Thoracic aorta endothelial cell (primary cell): ENCODE results near the gene PPTC7. TPM values are rescaled to one million over a fixed set of nuclear protein-coding genes. Genes with fewer than 3 reads are reported as not detected.

Experiments used
- small RNA-seq: library from RNA; depleted of rRNA; stranded (forward); fragments of <200 nt; gene quantifications from one replicate; pipeline ENCODE3, GENCODE V24; 2012
- total RNA-seq: library from RNA; depleted of rRNA; stranded (reverse); fragments of >200 nt; gene quantifications from 2 replicates; pipeline ENCODE4 v1.2.3, GENCODE V29; 2012

PPTC7 gene, protein sequence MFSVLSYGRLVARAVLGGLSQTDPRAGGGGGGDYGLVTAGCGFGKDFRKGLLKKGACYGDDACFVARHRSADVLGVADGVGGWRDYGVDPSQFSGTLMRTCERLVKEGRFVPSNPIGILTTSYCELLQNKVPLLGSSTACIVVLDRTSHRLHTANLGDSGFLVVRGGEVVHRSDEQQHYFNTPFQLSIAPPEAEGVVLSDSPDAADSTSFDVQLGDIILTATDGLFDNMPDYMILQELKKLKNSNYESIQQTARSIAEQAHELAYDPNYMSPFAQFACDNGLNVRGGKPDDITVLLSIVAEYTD
- total RNA-seq, result 22.6 and 27.0 TPM in 2 replicates

DNA sequence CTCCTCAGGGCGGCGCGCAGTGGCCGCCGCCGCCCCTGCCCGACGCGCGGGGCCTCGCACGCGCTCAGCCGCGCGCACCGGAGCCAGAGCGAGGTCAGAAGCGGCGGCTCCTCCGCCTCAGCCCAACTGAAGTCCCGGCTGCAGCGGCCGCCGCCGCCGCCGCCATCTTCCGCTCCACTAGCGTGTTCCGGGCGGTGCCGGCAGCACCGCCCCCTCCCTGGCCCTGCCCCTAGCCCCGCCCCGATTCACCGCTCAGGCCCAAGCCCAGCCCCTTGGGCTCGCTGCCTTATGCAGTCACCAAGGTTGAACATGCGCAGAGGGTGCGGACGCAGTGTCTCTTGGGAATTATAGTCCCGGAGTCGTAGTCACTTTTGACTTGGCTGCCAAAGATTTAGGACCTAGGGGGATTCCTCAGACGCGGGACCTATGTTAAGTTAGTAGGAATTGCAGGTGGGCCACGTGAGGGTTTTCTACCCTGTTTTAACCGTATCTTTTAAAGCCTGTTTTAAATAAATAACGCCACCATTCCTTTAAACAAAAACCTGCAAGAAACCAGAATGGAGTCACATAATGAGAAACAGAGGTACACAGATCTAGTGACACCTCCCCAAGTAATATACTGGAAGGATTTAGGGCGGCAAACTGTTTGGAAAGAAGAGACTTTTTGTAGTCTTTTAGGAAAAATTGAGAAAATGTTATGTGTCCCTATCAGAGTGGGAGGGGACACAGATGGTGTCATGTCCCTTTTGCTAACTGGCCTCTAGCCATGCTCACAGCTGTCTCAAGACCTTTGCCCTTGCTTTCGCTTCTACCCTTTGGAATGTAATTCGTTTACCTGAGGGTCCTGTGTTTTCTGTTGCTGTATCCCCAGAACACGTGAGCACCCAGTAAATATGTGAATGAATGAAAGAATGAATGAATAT is at the start of gene PPTC7:
PPTC7 (minus strand) TSS at position 182 of the 923 bp plus-strand sequence. CDS start 287 bp downstream, outside the sequence.

DNA sequence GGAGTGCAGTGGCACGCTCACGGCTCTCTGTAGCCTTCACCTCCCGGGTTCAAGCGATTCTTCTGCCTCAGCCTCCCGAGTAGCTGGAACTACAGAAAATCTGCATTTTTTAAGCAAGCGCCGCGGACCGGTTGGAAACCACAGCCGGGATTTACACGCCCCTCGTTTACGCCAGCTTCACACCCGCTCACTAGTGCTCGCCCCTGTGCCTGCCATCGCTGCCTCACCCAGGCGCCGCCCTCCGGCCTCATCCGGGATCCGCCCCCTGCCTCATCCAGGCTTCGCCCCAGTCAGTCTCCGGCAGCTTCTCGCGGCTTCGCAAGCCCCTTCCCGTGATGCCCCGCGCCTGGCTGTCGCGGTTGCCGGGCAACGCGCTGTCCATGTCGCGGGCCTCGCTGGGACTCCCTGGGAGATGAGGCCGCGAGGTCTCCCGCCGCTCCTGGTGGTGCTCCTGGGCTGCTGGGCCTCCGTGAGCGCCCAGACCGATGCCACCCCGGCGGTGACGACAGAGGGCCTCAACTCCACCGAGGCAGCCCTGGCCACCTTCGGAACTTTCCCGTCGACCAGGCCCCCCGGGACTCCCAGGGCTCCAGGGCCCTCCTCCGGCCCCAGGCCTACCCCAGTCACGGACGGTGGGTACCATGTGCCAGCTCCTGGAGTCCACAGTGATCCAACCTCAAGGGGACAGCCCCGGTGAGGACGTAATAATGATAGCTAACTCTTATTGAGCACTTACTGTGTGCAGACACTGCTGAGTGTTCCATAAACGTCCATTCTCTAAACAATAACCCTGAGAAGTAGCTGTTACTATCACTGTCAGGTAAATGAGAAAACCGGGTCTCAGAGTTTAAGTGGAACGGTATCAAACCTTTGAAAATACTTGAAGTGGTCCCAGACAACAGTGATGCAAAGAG is 30.9 kb upstream of the PPTC7 start, which contains the start of gene TCTN1:
TCTN1 (plus strand) TSS at position 359 of the 914 bp plus-strand sequence; CDS start at position 413, 54 bp downstream.

DNA sequence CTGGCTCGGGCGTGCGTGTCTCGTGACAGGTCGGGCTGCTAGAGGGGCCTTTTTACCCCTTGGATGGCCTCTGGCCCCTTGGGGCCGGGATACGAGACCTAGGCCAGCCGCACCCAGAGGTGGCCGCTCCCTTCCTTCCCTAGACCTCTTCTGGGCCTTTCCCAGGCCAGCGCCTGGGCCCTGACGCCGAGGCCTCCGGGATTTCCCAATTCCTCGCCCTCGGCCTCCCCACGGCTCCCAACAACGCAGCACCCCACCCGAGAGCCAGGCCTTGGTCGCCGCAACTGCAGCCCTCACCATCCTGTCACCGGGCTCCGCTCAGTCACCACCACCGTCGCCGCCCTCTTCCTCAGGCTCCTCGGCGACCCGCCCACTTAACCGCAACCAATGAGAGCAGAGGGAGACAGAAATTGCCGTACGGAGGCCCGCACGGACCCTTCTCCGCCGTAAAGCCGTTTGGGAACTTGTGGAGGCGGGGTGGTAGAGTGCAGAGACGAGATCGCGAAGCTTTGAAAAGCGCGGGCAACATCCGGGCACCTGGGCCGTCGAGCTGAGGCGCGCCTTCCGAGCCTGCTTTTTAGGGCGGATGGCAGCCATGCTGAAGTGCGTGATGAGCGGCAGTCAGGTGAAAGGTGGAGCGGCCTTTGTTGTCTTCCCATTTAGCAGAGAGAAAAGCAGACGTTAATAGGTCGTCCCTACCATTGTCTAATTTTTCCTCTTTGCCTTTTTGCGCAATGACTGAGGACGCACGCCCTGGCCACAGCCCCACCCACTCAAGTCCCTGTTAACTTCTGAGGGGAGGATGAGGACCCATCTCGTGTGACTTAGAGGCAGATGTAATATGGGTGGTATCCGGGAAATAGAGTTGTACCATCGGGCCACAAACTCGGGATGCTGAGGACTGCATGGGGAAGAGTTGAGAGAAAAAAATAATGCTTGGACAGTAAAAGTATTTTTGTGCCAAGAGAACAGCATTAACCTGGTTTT is 81.1 kb downstream of the PPTC7 start, which contains the start of the genes RAD9B and VPS29:
RAD9B (plus strand) TSS at position 580 of the 987 bp plus-strand sequence; CDS start at position 587, 7 bp downstream.
VPS29 (minus strand) TSS at position 360 of the 987 bp plus-strand sequence; CDS start at position 300, 60 bp downstream.

Small RNA genes within 50 kb of the gene (small RNA-seq; reads per million reads assigned to genes)
- gene RF00278 (not detected), gene RN7SL387P (not detected)

Other genes with a start within 250 kb of the PPTC7 start
- gene ANAPC7, start 179.6 kb downstream of the PPTC7 start, total RNA-seq, result 72.1 and 75.9 TPM in 2 replicates
- gene ARPC3, start 133.0 kb downstream of the PPTC7 start, total RNA-seq, result 461 and 652 TPM in 2 replicates
- 31.0 and 35.4 TPM in 2 replicates for gene GPN3, start 115.1 kb downstream of the PPTC7 start, total RNA-seq
- 16.5 and 20.2 TPM in 2 replicates for gene FAM216A, start 114.5 kb downstream of the PPTC7 start, total RNA-seq
- 116 and 141 TPM in 2 replicates for gene VPS29, start 81.2 kb downstream of the PPTC7 start, total RNA-seq
- gene RAD9B, start 81.0 kb downstream of the PPTC7 start, total RNA-seq, result 0.36 and 1.2 TPM in 2 replicates
- 13.7 and 18.7 TPM in 2 replicates for gene TCTN1, start 30.8 kb upstream of the PPTC7 start, total RNA-seq
- 3.1 and 4.7 TPM in 2 replicates for gene HVCN1, start 105.8 kb upstream of the PPTC7 start, total RNA-seq
- gene PPP1CC, start 159.6 kb upstream of the PPTC7 start, total RNA-seq, result 244 and 285 TPM in 2 replicates